Hypothalamus (tissue), 51 donors: ENCODE data around the gene CNEP1R1.
"Not testable (repeated sequence)": the region's sequence is repeated elsewhere in the genome, so short reads cannot be mapped to it uniquely, and the experiment has no call there.

ENCODE experiments used
- DNase-seq, 51 donors: peaks; one replicate each; lab custom pipeline; 2025; lab: John Stamatoyannopoulos, UW

The CNEP1R1 gene, protein sequence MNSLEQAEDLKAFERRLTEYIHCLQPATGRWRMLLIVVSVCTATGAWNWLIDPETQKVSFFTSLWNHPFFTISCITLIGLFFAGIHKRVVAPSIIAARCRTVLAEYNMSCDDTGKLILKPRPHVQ

DNA sequence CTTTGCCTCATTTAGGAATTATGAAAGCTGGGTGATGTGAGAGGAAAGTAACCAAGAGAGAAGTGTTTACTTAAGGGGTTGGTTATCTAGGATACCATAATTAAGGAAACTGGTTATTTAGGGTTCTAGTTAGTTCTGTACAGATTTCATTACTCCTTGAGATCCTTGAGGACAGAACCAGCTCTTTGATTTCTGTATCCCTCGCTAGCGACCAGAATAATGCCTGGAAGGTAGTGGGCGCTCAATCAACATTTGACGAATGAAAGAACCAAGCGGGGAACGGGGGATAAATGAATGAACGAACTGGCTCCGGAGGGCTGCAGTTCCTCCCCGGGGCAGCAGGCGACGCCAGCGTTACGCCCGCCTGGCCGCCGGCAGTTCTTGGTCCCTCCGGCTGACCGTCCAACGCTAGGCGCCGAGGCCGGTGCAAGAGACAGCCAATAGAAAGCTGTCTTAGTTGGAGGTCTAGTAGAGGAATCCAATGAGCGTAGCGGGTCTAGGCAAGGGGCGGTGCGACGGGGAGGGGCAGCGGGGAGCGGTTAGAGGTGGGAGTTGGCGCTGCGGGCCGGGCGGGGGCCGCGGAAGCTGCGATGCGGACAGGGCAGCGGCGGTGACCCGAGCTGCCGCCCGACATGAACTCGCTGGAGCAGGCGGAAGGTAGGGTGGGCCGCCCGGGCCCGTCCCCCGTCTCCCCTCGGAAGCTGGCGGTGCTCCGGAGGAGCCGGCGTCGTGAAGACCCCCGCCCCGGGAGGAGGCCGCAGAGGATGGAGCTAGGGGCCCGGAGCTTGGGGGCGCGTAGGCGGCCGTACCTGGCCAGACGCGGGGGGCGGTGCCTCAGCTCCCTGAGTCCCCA is at the start of gene CNEP1R1:
Gene CNEP1R1, plus strand, starts transcription at position 542 of the 853 bp plus-strand sequence. Its CDS starts 91 bp downstream, at position 633.
- DNase-seq: peak; percentile 51 to 97 (median 91)

DNA sequence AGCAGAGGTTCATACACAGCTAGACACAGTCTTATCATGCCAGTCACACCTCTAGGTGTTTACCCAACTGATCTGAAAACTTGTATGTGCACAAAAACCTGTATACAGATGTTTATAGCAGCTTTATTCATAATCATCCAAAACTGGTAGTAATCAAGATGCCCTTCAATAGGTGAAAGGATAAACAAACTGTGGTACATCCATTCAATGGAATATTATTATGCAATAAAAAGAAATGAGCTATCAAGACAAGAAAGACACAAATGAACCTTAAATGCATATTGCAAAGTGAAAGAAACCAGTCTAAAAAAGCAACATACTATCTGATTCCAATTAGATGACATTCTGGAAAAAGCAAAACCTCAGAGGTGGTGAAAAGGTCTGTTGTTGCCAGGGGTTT is 47.6 kb upstream of the CNEP1R1 start:
- DNase-seq: no peak

DNA sequence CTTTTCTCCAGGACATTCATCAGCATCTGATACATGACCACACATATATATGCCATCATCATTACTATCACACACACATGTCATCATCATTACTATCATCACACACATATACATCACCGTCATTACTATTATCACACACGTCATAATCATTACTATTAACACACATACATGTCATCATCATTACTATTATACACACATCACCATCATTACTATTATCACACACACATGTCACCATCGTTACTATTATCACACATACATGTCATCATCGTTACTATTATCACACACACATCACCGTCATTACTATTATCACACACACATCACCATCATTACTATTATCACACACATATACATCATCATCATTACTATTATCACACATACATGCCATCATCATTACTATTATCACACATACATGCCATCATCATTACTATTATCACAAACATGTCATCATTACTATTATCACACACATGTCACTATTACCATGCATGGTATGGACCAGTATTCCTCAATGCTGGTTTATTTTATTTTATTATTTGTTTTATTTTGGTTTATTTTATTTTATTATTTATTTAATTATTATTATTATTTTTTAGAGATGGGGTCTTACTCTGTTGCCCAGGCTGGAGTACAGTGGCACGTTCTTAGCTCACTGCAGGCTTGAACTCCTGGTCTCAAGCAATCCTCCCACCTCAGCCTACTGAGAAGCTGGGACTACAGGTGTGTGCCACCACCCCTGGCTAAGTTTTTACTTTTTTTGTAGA is 46.3 kb upstream of the CNEP1R1 start:
- DNase-seq: no peak

DNA sequence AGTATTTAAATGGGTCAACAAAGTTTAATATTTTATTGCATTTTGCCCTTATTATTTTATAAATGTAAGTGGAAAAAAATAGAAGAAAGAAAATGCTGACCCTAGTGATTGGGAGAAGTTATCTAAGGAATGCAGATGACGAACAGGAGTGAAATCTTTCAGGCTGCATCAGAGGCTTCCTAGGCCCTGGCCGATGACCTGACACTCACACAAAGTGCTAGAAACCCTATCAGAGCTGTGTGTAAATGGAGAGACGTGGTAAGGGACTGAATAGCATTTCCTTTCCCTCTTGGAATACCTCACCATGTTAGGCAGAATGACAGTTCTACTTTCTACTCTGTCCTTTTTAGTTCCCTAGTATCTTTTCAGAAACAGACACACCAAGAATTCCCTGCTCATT is 44.9 kb upstream of the CNEP1R1 start:
- DNase-seq: no peak

DNA sequence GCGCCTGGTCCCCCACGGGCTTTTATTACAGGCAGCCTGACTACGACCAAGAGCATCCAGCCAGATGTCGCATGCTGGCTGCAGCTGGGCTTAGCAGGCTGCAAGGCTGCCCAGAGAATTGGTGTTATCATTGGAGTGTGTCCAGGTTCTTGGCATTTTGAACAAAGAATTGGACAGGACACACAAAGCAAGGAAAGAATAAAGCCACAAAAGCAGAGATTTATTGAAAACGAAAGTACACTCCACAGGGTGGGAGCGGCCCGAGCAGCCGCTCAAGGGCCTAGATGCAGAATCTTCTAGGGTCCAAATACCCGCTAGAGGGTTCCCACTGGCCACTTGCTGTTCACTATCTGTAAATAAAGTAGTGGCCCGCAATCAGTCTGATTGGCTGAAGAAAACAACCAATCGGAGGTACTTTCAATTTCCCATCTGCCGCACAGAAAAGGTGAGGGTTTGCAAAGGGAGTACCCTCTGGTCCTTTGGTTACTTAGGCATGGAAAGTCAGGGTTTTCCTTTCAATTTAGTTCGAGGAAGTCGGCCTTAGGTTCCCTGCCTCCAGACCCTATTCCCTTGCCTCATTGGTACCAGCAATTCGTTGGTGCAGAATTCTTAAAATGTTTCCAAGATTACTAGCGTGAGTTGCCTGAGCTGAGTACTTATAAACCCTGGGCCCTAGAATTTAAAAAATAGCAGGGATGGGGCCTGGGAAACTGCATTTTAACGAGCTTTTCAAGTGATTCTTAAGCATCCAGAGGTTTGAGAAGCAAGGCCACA is 38.5 kb upstream of the CNEP1R1 start:
- DNase-seq: peak in 1 of 51 donors; percentile 3

DNA sequence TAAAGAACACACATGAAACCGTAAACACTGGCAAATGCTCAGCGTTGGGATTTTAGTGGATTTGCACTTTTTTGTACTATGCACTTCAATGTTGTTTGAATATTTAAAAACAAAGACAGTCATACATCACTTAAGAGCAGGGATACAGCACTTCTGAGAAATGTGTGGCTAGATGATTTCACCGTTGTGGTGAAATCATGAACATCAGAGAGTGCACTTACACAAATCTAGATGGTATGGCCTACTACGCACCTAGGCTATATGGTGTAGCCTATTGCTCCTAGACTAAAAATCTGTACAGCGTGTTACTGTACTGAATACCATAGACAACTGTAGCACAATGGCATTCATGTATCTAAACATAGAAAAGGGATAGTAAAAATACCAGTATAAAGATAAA is 37.6 kb upstream of the CNEP1R1 start:
- no peak for DNase-seq

DNA sequence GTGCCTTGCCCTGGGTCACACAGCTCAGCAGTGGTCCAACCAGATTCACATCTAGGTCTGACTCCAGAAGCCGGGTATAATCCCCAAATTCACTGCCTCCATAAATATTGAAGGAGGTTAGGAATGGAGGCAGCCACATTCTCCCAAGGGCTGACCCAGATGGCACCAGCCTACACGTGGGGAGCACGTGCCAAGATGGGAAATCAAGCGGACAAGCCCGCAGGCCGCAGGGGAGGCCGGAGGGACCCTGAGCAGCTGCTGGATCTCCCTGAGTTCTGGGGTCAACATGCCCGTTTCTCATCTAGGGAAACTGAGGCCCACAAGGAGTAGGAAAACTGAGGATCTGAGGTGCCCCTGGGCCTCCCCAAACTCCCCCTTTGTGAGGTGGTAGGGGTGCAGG is 32.2 kb upstream of the CNEP1R1 start:
- no peak for DNase-seq

DNA sequence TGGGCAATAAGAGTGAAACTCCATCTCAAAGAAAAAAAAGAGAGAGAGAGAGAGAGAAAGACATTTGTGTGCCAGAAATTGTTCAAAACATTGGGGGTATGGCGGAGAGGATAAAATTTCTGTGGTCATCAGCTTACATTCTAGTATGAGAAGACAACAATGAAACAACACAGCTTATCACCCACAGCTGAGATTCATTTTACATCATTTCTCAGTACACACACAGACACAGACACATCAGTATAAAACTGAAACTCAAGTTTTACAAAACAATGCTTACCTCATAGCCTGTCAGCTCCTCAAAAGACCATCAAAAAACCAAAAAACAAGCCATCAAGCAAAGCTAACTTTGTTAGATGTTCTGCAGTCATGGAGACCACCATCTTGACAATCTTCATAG is 31.4 kb upstream of the CNEP1R1 start:
- no peak for DNase-seq

DNA sequence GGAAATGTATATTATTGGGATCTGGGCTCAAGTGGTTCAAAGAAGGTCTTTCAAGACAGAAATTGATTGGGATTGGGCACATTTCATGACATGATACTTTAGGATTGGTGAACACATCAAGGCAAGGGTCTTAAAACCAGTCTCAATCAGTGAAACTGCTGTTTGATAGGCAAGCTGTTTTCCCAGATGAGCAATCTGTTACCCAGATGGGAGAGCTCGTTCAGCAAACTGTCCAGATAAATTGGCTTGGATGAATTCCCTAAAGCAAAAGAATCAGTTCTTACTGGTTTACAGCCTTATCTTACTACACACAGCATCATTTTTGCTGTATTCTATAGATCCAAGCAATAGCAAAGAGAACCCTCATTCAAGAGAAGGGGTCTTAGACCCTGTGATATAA is 31.0 kb upstream of the CNEP1R1 start:
- DNase-seq: no peak

DNA sequence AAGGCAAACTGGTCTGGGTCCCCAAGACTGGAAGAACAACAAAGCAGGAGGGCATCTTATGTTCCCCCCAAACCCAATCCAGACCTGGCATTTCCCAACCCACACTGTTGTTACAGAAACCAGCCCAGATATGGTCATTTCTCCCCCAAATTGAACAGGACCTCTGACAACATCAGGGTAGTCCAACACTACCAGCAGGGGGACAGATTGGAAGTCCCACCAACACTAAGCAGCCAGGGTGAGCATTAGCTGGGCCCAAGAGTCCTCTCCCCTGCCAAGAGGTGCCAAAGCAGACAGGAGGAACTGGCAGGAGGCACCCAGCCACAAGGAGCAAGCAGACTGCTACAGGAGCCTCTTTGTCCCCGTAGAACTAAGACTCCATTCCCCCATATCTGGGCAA is 29.3 kb upstream of the CNEP1R1 start:
- no peak for DNase-seq

DNA sequence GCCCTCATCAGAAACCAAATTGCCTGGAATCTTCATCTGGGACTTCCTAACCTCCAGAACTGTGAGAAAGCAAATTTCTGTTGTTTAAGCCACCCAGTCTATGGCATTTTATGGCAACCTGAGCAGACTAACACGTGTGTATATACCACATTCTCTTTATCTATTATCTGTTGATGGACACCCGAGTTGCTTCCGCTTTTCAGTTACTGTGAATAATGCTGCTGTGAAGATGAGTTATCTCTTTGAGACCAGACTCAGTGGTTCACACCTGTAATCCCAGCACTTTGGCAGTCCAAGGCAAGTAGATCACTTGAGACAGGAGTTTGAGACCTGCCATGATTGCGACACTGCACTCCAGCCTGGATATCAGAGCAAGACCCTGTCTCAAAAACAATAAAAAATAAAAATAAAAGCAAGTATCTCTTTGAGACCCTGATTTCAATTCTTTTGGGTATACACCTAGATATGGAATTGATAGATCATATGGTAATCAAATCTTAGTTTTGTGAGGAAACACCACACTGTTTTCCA is 27.2 kb upstream of the CNEP1R1 start:
- DNase-seq: no peak

DNA sequence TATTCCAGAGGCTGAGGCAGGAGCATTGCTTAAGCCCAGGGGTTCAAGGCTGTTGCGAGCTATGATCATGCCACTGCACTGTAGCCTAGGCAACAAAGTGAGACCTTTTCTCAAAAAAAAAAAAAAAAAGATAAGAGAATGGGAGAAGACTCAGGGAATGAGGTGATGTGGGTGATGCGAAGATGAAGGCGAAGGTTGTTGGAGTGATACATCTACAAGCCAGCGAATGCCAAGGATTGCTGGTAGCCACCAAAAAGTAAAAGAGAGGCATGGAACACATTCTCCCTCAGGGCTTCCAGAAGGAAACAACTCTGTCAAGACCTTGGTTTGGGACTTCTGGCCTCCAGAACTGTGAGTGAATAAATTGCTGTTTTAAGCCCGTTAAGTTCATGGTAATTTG is 26.0 kb upstream of the CNEP1R1 start:
- no peak for DNase-seq

DNA sequence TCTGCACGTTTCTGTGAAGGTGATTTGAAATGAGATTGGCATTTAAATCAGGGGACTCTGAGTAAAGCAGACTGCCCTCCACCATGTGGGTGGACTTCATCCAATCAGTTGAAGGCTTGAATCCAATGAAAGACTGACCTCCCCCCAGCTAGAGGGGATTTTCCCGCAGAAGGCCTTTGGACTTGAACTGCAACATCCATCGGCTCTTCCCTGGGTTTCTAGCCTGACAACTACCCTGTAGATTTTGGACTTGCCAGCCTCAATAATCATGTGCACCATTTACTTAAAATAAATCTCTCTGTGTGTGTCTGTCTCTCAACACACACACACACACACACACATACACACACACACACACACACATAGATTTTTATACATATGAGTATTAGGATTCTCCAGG is 23.9 kb upstream of the CNEP1R1 start:
- DNase-seq: no peak

DNA sequence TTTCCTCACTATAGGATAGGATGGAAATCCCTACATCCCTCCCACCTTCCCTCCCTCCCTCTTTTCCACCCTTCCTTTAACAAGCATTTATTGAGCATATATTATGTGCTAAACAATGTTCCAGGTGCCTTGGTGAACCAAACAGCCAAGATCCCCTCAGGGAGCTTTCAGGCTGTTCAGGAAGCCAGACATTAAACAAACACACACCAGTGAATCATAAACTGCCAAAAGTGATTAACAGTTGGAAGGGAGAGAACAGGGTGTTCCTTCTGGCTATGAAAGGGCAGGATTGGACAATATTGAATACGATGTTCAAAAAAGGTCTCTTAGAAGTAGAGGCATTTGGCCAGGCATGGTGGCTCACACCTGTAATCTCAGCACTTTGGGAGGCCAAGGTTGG is 22.8 kb upstream of the CNEP1R1 start:
- DNase-seq: no peak

DNA sequence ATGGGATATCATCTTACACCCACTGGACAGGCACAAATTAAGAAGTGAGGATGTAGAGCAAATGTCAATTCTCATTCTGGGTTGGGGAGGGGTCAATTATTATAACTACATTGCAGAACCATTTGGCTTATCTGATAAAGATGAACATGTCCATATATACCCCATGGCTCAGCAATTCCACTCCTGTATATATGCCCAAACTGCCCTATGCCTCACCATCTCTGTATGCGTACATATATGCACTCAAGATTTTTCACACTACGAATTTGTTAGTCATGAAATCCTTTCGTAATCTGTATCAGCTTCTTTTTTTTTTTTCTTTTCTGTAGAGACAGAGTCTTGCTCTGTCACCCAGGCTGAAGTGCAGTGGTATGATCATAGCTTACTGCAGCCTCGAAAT is 20.8 kb upstream of the CNEP1R1 start:
- DNase-seq: no peak

DNA sequence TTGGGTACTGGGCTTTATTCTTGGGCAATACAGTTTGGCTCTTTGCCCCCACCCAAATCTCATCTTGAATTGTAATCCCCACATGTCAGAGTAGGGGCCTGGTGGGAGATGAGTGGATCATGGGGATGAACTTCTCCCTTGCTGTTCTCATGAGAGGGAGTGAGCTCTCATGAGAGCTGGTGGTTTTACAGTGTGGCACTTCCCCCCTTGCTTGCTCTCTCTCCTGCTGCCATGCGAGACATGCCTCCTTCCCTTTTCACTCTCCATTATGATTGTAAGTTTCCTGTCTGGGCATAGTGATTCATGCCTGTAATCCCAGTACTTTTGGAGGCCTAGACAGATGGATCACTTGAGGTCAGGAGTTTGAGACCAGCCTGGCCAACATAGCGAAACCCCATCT is 18.1 kb upstream of the CNEP1R1 start:
- DNase-seq: no peak

DNA sequence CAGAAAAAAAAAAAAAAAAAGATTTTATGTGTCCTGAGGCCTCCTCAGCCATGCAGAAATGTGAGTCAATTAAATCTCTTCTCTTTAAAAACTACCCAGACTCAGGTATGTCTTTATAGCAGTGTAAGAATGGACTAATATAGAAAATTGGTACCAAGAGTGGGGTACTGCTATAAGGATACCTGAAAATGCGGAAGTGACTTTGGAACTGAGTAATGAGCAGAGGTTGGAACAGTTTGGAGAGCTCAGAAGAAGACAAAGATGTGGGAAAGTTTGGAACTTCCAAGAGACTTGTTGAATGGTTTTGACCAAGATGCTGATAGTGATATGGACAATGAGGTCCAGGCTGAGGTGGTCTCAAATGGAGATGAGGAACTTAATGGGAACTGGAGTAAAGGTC is 17.3 kb upstream of the CNEP1R1 start:
- no peak for DNase-seq

DNA sequence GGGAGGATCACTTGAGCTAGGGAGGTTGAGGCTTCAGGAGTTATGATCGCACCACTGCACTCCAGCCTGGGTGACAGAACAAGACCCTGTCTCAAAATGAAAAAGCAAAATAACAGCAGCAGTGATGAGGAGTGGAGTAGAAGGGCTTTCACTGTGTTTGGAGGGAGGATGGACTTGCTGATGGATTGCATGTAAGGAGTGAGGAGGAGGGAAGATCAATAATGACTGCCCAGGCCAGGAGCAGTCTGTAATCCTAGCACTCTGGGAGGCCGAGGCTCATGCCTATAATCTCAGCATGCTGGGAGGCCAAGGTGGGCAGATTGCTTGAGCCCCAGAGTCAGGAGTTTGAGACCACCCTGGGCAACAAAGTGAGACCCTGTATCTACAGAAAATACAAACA is 14.8 kb upstream of the CNEP1R1 start:
- DNase-seq: no peak

DNA sequence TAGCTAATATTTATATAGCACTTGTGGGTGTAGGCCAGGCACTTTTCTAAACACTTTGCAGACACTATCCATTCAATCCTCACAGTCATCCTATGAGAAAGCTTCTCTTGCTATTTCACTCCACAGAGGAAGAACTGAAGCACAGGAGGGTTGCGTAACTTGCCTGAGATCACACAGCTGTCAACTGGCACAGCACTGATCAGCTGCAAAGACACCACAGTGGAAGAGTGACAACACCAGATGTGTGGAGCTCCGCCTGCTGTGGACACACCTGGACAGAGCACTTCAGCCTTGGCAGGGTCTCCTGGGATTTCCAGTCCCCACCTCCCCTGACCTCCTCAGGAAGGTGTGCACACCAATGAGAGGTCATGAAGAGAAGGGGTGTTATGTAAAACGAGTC is 13.3 kb upstream of the CNEP1R1 start:
- DNase-seq: no peak

DNA sequence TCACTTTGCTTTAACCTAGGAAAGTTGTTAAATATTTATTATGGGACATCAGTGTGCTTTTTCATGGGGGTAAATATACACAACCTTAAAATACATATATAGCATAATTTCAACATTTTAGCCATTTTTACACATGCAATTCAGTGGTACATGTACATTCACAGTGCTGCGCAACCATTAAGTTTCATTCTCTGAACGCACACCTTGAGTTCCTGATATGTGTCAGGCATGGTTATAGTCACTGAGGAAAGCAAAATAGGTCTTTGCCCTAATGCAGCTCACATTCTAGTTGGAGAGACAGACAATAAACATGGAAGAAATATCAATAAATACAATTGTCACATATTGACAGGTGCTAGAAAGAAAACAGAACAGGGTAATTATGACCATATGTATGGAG is 12.8 kb upstream of the CNEP1R1 start:
- DNase-seq: no peak

DNA sequence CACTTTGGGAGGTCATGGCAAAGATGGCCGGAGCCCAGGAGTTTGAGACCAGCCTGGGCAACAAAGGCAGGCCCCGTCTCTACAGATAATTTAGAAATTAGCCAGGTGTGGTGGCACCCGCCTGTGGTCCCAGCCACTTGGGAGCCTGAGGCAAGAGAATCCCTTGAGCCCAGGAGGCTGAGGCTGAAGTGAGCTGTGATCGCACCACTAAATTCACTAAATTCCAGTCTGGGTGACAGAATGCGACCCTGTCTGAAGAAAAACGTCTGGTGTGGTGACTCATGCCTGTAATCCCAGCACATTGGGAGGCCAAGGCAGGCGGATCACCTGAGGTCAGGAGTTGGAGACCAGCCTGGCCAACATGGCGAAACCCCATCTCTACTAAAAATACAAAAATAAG is 10.8 kb upstream of the CNEP1R1 start:
- DNase-seq: not testable (repeated sequence)
